ENCODE data around the gene TTLL7. TPM values are rescaled to one million over a fixed set of nuclear protein-coding genes. Genes with fewer than 3 reads are reported as not detected.

TTLL7 gene
- total RNA-seq, 1 experiment from 2014 or later = 6.6 TPM

DNA sequence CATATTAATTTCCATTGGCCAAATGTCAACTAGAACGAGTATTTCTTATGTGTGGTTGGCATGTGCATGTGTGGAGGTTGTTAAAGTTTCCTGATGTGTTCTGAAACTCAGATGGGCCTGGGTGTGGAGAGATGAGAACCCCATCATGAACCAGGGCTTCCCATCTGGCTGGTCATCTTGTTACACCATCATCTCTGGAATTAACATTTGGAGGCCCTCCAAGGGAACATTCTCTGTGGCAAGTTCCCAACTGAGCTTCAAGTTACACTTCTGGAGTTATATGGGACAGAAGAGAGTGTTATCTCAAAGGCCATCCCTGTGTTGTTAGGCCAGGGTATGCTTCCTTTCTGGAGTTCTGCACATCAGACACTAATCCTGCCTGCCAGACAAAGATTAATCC lies 183.6 kb downstream of the TTLL7 start:
- H3K79me2 ChIP-seq (ENCODE audit: insufficient read depth, low read length) = no peaks in the 10 kb centered on the region
- H3K36me3 Mint-ChIP-seq (ENCODE audit: insufficient read depth in 1 of 3, low read depth in 3 of 3) = no peaks in the 10 kb centered on the region
- WGBS (ENCODE audit: extremely low coverage, insufficient read length, low lambda C conversion rate) = no CpG with 5 or more reads among the region's 1 CpG
- no peak overlapping the region for H3K27ac ChIP-seq (ENCODE audit: insufficient read length, low read depth, low read length)
- H3K9ac ChIP-seq (ENCODE audit: extremely low read depth, insufficient read length, low read length) = no peak overlapping the region
- H4K5ac ChIP-seq (ENCODE audit: insufficient read length, low read depth, low read length) = no peak overlapping the region
- H3K4me1 ChIP-seq (ENCODE audit: insufficient read depth, low read length) = no peaks in the 10 kb centered on the region
- H2BK5ac ChIP-seq (ENCODE audit: insufficient read length, low read length) = no peak overlapping the region
- H3K4me2 ChIP-seq (ENCODE audit: insufficient read depth, insufficient read length, low read length) = no peak overlapping the region
- H3K4ac ChIP-seq (ENCODE audit: low read depth, low read length) = no peak overlapping the region
- H3K9me3 ChIP-seq (ENCODE audit: control insufficient read depth, low read depth, low read length) = no peaks in the 10 kb centered on the region
- no peak overlapping the region for H2BK20ac ChIP-seq (ENCODE audit: low read depth, low read length, poor library complexity, severe bottlenecking)
- H3K27me3 Mint-ChIP-seq (ENCODE audit: low read depth) = no peaks in the 10 kb centered on the region
- no peak overlapping the region for H3K23ac ChIP-seq (ENCODE audit: insufficient read length, low read depth, low read length)
- H2AFZ ChIP-seq (ENCODE audit: low read length) = no peak overlapping the region
- no peak overlapping the region; a peak in 1 of 7 replicates for H3K27ac Mint-ChIP-seq
- H3K4me3 Mint-ChIP-seq = no peak overlapping the region
- no peak overlapping the region for H2AK5ac ChIP-seq (ENCODE audit: insufficient read length, low read length)
- no peaks in the 10 kb centered on the region for H3K79me1 ChIP-seq (ENCODE audit: insufficient read depth, low read depth, low read length, poor library complexity, severe bottlenecking)
- H3K56ac ChIP-seq (ENCODE audit: insufficient read length, low read depth, low read length) = no peak overlapping the region
- H3K27me3 ChIP-seq (ENCODE audit: insufficient read depth, low read length) = no peaks in the 10 kb centered on the region
- H3K23me2 ChIP-seq (ENCODE audit: insufficient read length, low read depth, low read length, poor library complexity, severe bottlenecking) = no peaks in the 10 kb centered on the region
- no peak overlapping the region for H4K8ac ChIP-seq (replicated peaks; ENCODE audit: insufficient read length, low read depth, low read length)
- H4K20me1 ChIP-seq (ENCODE audit: control insufficient read depth, insufficient read depth, insufficient read length) = no peaks in the 10 kb centered on the region
- H4K91ac ChIP-seq (ENCODE audit: insufficient read length, low read depth, low read length) = no peak overlapping the region
- H2BK12ac ChIP-seq (ENCODE audit: insufficient read length, low read depth, low read length) = no peak overlapping the region
- H3T11ph ChIP-seq (ENCODE audit: low read length) = no peak overlapping the region
- no peak overlapping the region for H3K18ac ChIP-seq (ENCODE audit: insufficient read length, low read depth, low read length)
- H3K4me1 Mint-ChIP-seq = peaks cover 3 to 4% of the 10 kb centered on the region in 2 experiments; a peak in 2 of 4 replicates
- H2BK15ac ChIP-seq (ENCODE audit: low read depth, low read length) = no peak overlapping the region
- H3K9me3 Mint-ChIP-seq = no peaks in the 10 kb centered on the region; a peak in 1 of 5 replicates
- no peak for DNase-seq
- TF ChIP-seq, protein P1, sequence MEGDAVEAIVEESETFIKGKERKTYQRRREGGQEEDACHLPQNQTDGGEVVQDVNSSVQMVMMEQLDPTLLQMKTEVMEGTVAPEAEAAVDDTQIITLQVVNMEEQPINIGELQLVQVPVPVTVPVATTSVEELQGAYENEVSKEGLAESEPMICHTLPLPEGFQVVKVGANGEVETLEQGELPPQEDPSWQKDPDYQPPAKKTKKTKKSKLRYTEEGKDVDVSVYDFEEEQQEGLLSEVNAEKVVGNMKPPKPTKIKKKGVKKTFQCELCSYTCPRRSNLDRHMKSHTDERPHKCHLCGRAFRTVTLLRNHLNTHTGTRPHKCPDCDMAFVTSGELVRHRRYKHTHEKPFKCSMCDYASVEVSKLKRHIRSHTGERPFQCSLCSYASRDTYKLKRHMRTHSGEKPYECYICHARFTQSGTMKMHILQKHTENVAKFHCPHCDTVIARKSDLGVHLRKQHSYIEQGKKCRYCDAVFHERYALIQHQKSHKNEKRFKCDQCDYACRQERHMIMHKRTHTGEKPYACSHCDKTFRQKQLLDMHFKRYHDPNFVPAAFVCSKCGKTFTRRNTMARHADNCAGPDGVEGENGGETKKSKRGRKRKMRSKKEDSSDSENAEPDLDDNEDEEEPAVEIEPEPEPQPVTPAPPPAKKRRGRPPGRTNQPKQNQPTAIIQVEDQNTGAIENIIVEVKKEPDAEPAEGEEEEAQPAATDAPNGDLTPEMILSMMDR (conservative IDR thresholded peaks at IDR 0.05) = no peak
- H2BK120ac ChIP-seq (ENCODE audit: low read depth, low read length, poor library complexity, severe bottlenecking) = no peak overlapping the region
- no peak overlapping the region for H3K14ac ChIP-seq (ENCODE audit: insufficient read depth, low read length)

Other genes with a start within 250 kb of the TTLL7 start
- 20.7 and 22.1 TPM in 2 replicates for gene PRKACB, start 145.1 kb upstream of the TTLL7 start, total RNA-seq (2021)